Suppressor macrophage treated with lipopolysaccharide for 1 hour (primary cell): ENCODE measurements around the gene LGSN.
A peak's percentile ranks its signal among the peaks of the same experiment; 100 is the strongest.
"Not testable (repeated sequence)": the region's sequence is repeated elsewhere in the genome, so short reads cannot be mapped to it uniquely, and the experiment has no call there.

Source experiments
- DNase-seq, 3 donors: peaks; one replicate each; pipeline ENCODE4 v3.0.0-alpha.2; 2020 to 2022

The LGSN gene

GRCh38 chr6:63319939-63320338 is at the start of gene LGSN:
LGSN (minus strand) TSS chr6:63319983; CDS start chr6:63319943, 40 bp downstream.
- no peak for DNase-seq

GRCh38 chr6:63368347-63368746 is 48.6 kb upstream of the LGSN start:
- no peak for DNase-seq

- DNase-seq, result not testable (repeated sequence)
Measured at GRCh38 chr6:63362500-63363120, 42.8 kb upstream of the LGSN start.

- DNase-seq, result not testable (repeated sequence)
Measured at GRCh38 chr6:63357384-63357783, 37.6 kb upstream of the LGSN start.

- DNase-seq, result no peak
Measured at GRCh38 chr6:63355632-63356031, 35.8 kb upstream of the LGSN start.

- DNase-seq, result no peak
Measured at GRCh38 chr6:63353286-63353630, 33.5 kb upstream of the LGSN start.

- peak; percentile 91 to 97 (median 96) for DNase-seq
Measured at GRCh38 chr6:63352544-63353285, 32.9 kb upstream of the LGSN start.

GRCh38 chr6:63352069-63352543 is 32.3 kb upstream of the LGSN start:
- peak; percentile 67 to 95 (median 92) for DNase-seq

- peak; percentile 43 to 58 (median 47) for DNase-seq
Measured at GRCh38 chr6:63349401-63349800, 29.6 kb upstream of the LGSN start.

- DNase-seq, result no peak
Measured at GRCh38 chr6:63348836-63349235, 29.1 kb upstream of the LGSN start.

- DNase-seq, result peak; percentile 71 to 97 (median 92)
Measured at GRCh38 chr6:63347599-63347998, 27.8 kb upstream of the LGSN start.

GRCh38 chr6:63346217-63346835 is 26.5 kb upstream of the LGSN start:
- DNase-seq, result peak in 1 of 3 donors; percentile 24

GRCh38 chr6:63340351-63340750 is 20.6 kb upstream of the LGSN start:
- DNase-seq, result no peak

- not testable (repeated sequence) for DNase-seq
Measured at GRCh38 chr6:63334652-63335051, 14.9 kb upstream of the LGSN start.

- no peak for DNase-seq
Measured at GRCh38 chr6:63333440-63333839, 13.7 kb upstream of the LGSN start.

- not testable (repeated sequence) for DNase-seq
Measured at GRCh38 chr6:63326630-63327029, 6.8 kb upstream of the LGSN start.

- DNase-seq, result no peak
Measured at GRCh38 chr6:63322981-63323380, 3.2 kb upstream of the LGSN start.

GRCh38 chr6:63321821-63322220 is 2.0 kb upstream of the LGSN start:
- DNase-seq, result no peak

- no peak for DNase-seq
Measured at GRCh38 chr6:63317641-63318040, 2.1 kb downstream of the LGSN start.

GRCh38 chr6:63316113-63316512 is 3.7 kb downstream of the LGSN start:
- DNase-seq, result no peak

GRCh38 chr6:63313111-63313510 is 6.7 kb downstream of the LGSN start:
- DNase-seq, result no peak

GRCh38 chr6:63307581-63308246 is 12.1 kb downstream of the LGSN start:
- DNase-seq, result peak; percentile 57 to 67 (median 63)

- DNase-seq, result no peak
Measured at GRCh38 chr6:63306420-63306819, 13.4 kb downstream of the LGSN start.
